PC-9 (cell line): Measurements from ENCODE around the gene WDR5.

Experiments
- CTCF ChIP-seq: fragments of 200-600 bp; sonication (generic); conservative IDR thresholded peaks from 2 replicates; pipeline ENCODE4 v1.6.1; 2017; ENCODE audit warnings: mixed run types, antibody characterized with exemption, mild to moderate bottlenecking, moderate library complexity
- EZH2 ChIP-seq: fragments of 200-600 bp; sonication (generic); IDR thresholded peaks from 2 replicates; pipeline ENCODE4 v1.8.0; 2017; ENCODE audit warnings: antibody characterized with exemption, low read depth

- TF ChIP-seq CTCF (no peak), EZH2 (no peak)
Observed at GRCh38 chr9:134208310-134208841, 72.5 kb downstream of the WDR5 start.
